PC-9 (cell line): ENCODE data around the gene TRAM2. TPM values are rescaled to one million over a fixed set of nuclear protein-coding genes. Genes with fewer than 3 reads are reported as not detected.

ENCODE experiments used
- BruUV-seq: library from RNA; stranded (reverse); fragments of 400-500 nt; replicated peaks from 2 replicates; lab custom pipeline; 2021; lab: Mats Ljungman, UMichigan
- CTCF ChIA-PET: fragments of 300-600 bp; sonication (Branson Sonifier 250); formaldehyde crosslinking; loops from one replicate; lab custom pipeline; 2022; ENCODE audit warnings: antibody characterized with exemption; lab: Charles Lee
- POLR2A ChIA-PET: fragments of 300-600 bp; sonication (Branson Sonifier 250); formaldehyde crosslinking; loops from one replicate; lab custom pipeline; 2022; ENCODE audit warnings: antibody characterized with exemption; ENCODE audit not compliant: unreplicated experiment; lab: Charles Lee
- DNase-seq, 2 experiments: peaks; one replicate each; pipeline versions ENCODE4 v3.0.0 to v3.0.0-alpha.2; 2015 to 2022; ENCODE audit warnings: mixed read lengths in 1 of 2
- H2AFZ ChIP-seq: fragments of 200-600 bp; sonication (generic); 2 replicates; pipeline ENCODE4 v1.8.1; 2017; ENCODE audit warnings: antibody characterized with exemption
- H3F3A ChIP-seq: fragments of 200-600 bp; sonication (generic); 2 replicates; pipeline ENCODE4 v1.8.1; 2017; ENCODE audit warnings: antibody characterized with exemption, mild to moderate bottlenecking, low read depth; ENCODE audit not compliant: insufficient read depth
- H3K27ac ChIP-seq: fragments of 200-600 bp; sonication (generic); 2 replicates; pipeline ENCODE4 v1.6.1; 2016; ENCODE audit warnings: mixed run types
- H3K27me3 ChIP-seq: fragments of 200-600 bp; sonication (generic); 2 replicates; pipeline ENCODE4 v1.6.1; 2016; ENCODE audit warnings: low read depth, mixed run types; ENCODE audit not compliant: insufficient read depth
- H3K36me3 ChIP-seq: fragments of 200-600 bp; sonication (generic); 2 replicates; pipeline ENCODE4 v1.6.1; 2016; ENCODE audit warnings: low read depth, mixed run types
- H3K4me1 ChIP-seq: fragments of 200-600 bp; sonication (generic); replicated peaks from 2 replicates; pipeline ENCODE4 v1.6.1; 2016; ENCODE audit warnings: mixed run types; ENCODE audit not compliant: insufficient read depth
- H3K4me2 ChIP-seq: fragments of 200-600 bp; sonication (generic); 2 replicates; pipeline ENCODE4 v1.6.1; 2017; ENCODE audit warnings: mixed run types
- H3K4me3 ChIP-seq: fragments of 200-600 bp; sonication (generic); 2 replicates; pipeline ENCODE4 v1.6.1; 2016; ENCODE audit warnings: mixed run types
- H3K79me2 ChIP-seq: fragments of 200-600 bp; sonication (generic); 2 replicates; pipeline ENCODE4 v1.6.1; 2017; ENCODE audit warnings: low read depth, mixed run types
- H3K9me2 ChIP-seq: fragments of 200-600 bp; sonication (generic); 2 replicates; pipeline ENCODE4 v1.8.1; 2017; ENCODE audit warnings: mild to moderate bottlenecking; ENCODE audit not compliant: insufficient read depth
- H3K9me3 ChIP-seq: fragments of 200-600 bp; sonication (generic); 2 replicates; pipeline ENCODE4 v1.8.1; 2016; ENCODE audit warnings: low read depth; ENCODE audit not compliant: insufficient read depth
- H4K20me1 ChIP-seq: fragments of 200-600 bp; sonication (generic); 2 replicates; pipeline ENCODE4 v1.8.1; 2017; ENCODE audit not compliant: insufficient read depth
- CTCF ChIP-seq: fragments of 200-600 bp; sonication (generic); conservative IDR thresholded peaks from 2 replicates; pipeline ENCODE4 v1.6.1; 2017; ENCODE audit warnings: mixed run types, antibody characterized with exemption, mild to moderate bottlenecking, moderate library complexity
- EZH2 ChIP-seq: fragments of 200-600 bp; sonication (generic); IDR thresholded peaks from 2 replicates; pipeline ENCODE4 v1.8.0; 2017; ENCODE audit warnings: antibody characterized with exemption, low read depth
- intact Hi-C: fragments of 100-400 bp; cut with micrococcal nuclease; formaldehyde crosslinking; loops from one replicate; pipeline ENCODE4 v1.10.0; 2022; ENCODE audit not compliant: unreplicated experiment
- total RNA-seq: library from RNA; stranded (reverse); gene quantifications from 2 replicates; pipeline ENCODE4 v1.2.3, GENCODE V29; 2021

The TRAM2 gene
- total RNA-seq, 1 experiment from 2014 or later: 40.9 TPM

GRCh38 chr6:52587001-52587400 lies 10.1 kb upstream of the TRAM2 start:
- H4K20me1 ChIP-seq: no peaks in the 10 kb centered on the region
- intact Hi-C loops: no loop called here
- no peaks in the 10 kb centered on the region for H3F3A ChIP-seq
- no peaks in the 10 kb centered on the region for H3K36me3 ChIP-seq
- no peaks in the 10 kb centered on the region for H3K9me2 ChIP-seq
- H3K4me1 ChIP-seq: peaks cover 8% of the 10 kb centered on the region
- H3K27ac ChIP-seq: no peak overlapping the region
- no peaks in the 10 kb centered on the region for H3K79me2 ChIP-seq
- POLR2A ChIA-PET: no interaction called here
- H2AFZ ChIP-seq: no peak overlapping the region
- no TSS peak for BruUV-seq
- no peak for DNase-seq
- no peaks in the 10 kb centered on the region for H3K27me3 ChIP-seq
- no peaks in the 10 kb centered on the region for H3K9me3 ChIP-seq
- no peak overlapping the region for H3K4me2 ChIP-seq
- CTCF ChIA-PET: no interaction called here
- H3K4me3 ChIP-seq: no peak overlapping the region
- no peak for TF ChIP-seq EZH2
- TF ChIP-seq CTCF: no peak

GRCh38 chr6:52584203-52584602 lies 7.3 kb upstream of the TRAM2 start:
- BruUV-seq: no TSS peak
- TF ChIP-seq CTCF (no peak), EZH2 (no peak)
- H3K9me3 ChIP-seq: no peaks in the 10 kb centered on the region
- H3K4me2 ChIP-seq: no peak overlapping the region
- POLR2A ChIA-PET: no interaction called here
- no peaks in the 10 kb centered on the region for H3F3A ChIP-seq
- H2AFZ ChIP-seq: no peak overlapping the region
- no peak for DNase-seq
- intact Hi-C loops: no loop called here
- H3K36me3 ChIP-seq: no peaks in the 10 kb centered on the region
- H3K27ac ChIP-seq: no peak overlapping the region
- no peaks in the 10 kb centered on the region for H3K27me3 ChIP-seq
- H3K79me2 ChIP-seq: no peaks in the 10 kb centered on the region
- no peaks in the 10 kb centered on the region for H3K9me2 ChIP-seq
- CTCF ChIA-PET: no interaction called here
- no peaks in the 10 kb centered on the region for H3K4me1 ChIP-seq
- H3K4me3 ChIP-seq: no peak overlapping the region
- H4K20me1 ChIP-seq: no peaks in the 10 kb centered on the region

GRCh38 chr6:52582996-52583395 lies 6.1 kb upstream of the TRAM2 start:
- intact Hi-C loops: no loop called here
- DNase-seq: no peak
- no peaks in the 10 kb centered on the region for H3K27me3 ChIP-seq
- TF ChIP-seq EZH2 (no peak), CTCF (no peak)
- H3K27ac ChIP-seq: no peak overlapping the region
- H3K4me3 ChIP-seq: no peak overlapping the region
- H3K9me3 ChIP-seq: no peaks in the 10 kb centered on the region
- ChIA-PET POLR2A (no interaction called here), CTCF (no interaction called here)
- H3K79me2 ChIP-seq: no peaks in the 10 kb centered on the region
- H3F3A ChIP-seq: no peaks in the 10 kb centered on the region
- BruUV-seq: no TSS peak
- H3K4me1 ChIP-seq: peaks cover 5% of the 10 kb centered on the region
- H3K9me2 ChIP-seq: no peaks in the 10 kb centered on the region
- H3K4me2 ChIP-seq: no peak overlapping the region
- no peaks in the 10 kb centered on the region for H4K20me1 ChIP-seq
- no peaks in the 10 kb centered on the region for H3K36me3 ChIP-seq
- H2AFZ ChIP-seq: no peak overlapping the region
